GM12878 (cell line): Measurements from ENCODE around the gene FXYD7. TPM values are rescaled to one million over a fixed set of nuclear protein-coding genes. Genes with fewer than 3 reads are reported as not detected.

ENCODE experiments used
- ATAC-seq: fragments of 200-7000 bp; cut with Tn5 transposase; 3 replicates; pipeline ENCODE4 v1.9.1; 2020; ENCODE audit warnings: mild to moderate bottlenecking, moderate library complexity
- BruUV-seq: library from RNA; stranded (reverse); fragments of 400-500 nt; replicated peaks from 2 replicates; lab custom pipeline; 2021; lab: Mats Ljungman, UMichigan
- CTCF ChIA-PET: fragments of 300-600 bp; sonication (Branson Sonifier 250); formaldehyde crosslinking; extraction: SDS; loops from one replicate; lab custom pipeline; 2021; ENCODE audit warnings: inconsistent platforms; lab: Yijun Ruan, JAX
- POLR2A ChIA-PET: fragments of 350-600 bp; formaldehyde crosslinking; extraction: SDS; loops from one replicate; lab custom pipeline; 2021; ENCODE audit warnings: inconsistent platforms; lab: Charles Lee
- RAD21 ChIA-PET: fragments of 300-600 bp; sonication (Branson Sonifier 250); formaldehyde crosslinking; loops from one replicate; lab custom pipeline; 2023; ENCODE audit warnings: antibody characterized with exemption; ENCODE audit not compliant: unreplicated experiment; lab: Charles Lee
- SMC1A ChIA-PET: fragments of 300-600 bp; sonication (Branson Sonifier 250); formaldehyde crosslinking; loops from one replicate; lab custom pipeline; 2023; ENCODE audit not compliant: unreplicated experiment, uncharacterized antibody; lab: Charles Lee
- DNase-seq: peaks from one replicate; pipeline ENCODE4 v3.0.0-alpha.2; 2011; ENCODE audit warnings: low read depth, low spot score
- FAIRE-seq: peaks from 3 replicates; lab custom pipeline; 2011; peaks lifted over from hg19 to GRCh38; lab: Jason Lieb, UNC
- H2AFZ ChIP-seq: 2 replicates; pipeline ENCODE4 v1.6.0; 2011; ENCODE audit warnings: low read depth, low read length, control low read depth; ENCODE audit not compliant: control insufficient read depth
- H3K27ac ChIP-seq: 2 replicates; pipeline ENCODE4 v1.5.1; 2011; ENCODE audit warnings: control low read depth; ENCODE audit not compliant: control insufficient read depth, insufficient read depth
- H3K27me3 ChIP-seq, 2 experiments: replicated peaks in 1 of 2; 2 replicates each; pipeline versions ENCODE4 v1.6.0 to v1.6.1; 2011; ENCODE audit warnings: low read length in 1 of 2; ENCODE audit not compliant: control insufficient read depth in 2 of 2, insufficient read depth in 2 of 2
- H3K36me3 ChIP-seq, 2 experiments: 2 replicates each; pipeline ENCODE4 v1.5.1; 2011; ENCODE audit warnings: low read length in 1 of 2; ENCODE audit not compliant: control insufficient read depth in 2 of 2, insufficient read depth in 2 of 2
- H3K4me1 ChIP-seq: 2 replicates; pipeline ENCODE4 v1.6.1; 2011; ENCODE audit warnings: mild to moderate bottlenecking, low read length, moderate library complexity, mixed read lengths; ENCODE audit not compliant: control insufficient read depth, insufficient read depth
- H3K4me2 ChIP-seq: 2 replicates; pipeline ENCODE4 v1.6.0; 2011; ENCODE audit warnings: control low read depth; ENCODE audit not compliant: control insufficient read depth, insufficient read depth
- H3K4me3 ChIP-seq: fragments of 200-600 bp; sonication (generic); 2 replicates; pipeline ENCODE4 v1.5.1; 2016
- H3K79me2 ChIP-seq: 2 replicates; pipeline ENCODE4 v1.6.0; 2011; ENCODE audit warnings: low read length; ENCODE audit not compliant: control insufficient read depth, insufficient read depth
- H3K9ac ChIP-seq: 2 replicates; pipeline ENCODE4 v1.8.0; 2011; ENCODE audit warnings: low read length, control low read depth, mixed read lengths; ENCODE audit not compliant: control insufficient read depth, insufficient read depth
- H3K9me3 ChIP-seq: replicated peaks from 3 replicates; pipeline ENCODE4 v1.5.1; 2011; ENCODE audit warnings: mild to moderate bottlenecking, low read length; ENCODE audit not compliant: control insufficient read depth, insufficient read depth
- H4K20me1 ChIP-seq: 2 replicates; pipeline ENCODE4 v1.6.0; 2011; ENCODE audit not compliant: control insufficient read depth, insufficient read depth
- BCLAF1 ChIP-seq: fragments of 450-650 bp; IDR thresholded peaks from 2 replicates; pipeline ENCODE4 v1.6.1; 2017; ENCODE audit warnings: antibody characterized with exemption, mild to moderate bottlenecking, moderate library complexity
- DPF2 ChIP-seq: fragments of 450-650 bp; IDR thresholded peaks from 2 replicates; pipeline ENCODE4 v1.6.1; 2017; ENCODE audit warnings: mild to moderate bottlenecking
- HCFC1 ChIP-seq: fragments of 150-350 bp; IDR thresholded peaks from 2 replicates; pipeline ENCODE4 v1.6.1; 2014; ENCODE audit warnings: low read length
- HDAC6 ChIP-seq: fragments of 200-600 bp; sonication (generic); IDR thresholded peaks from one replicate; pipeline ENCODE4 v1.8.0; 2017; ENCODE audit warnings: antibody characterized with exemption; ENCODE audit not compliant: unreplicated experiment
- KDM1A ChIP-seq: fragments of 200-600 bp; sonication (generic); IDR thresholded peaks from 2 replicates; pipeline ENCODE4 v1.6.1; 2016; ENCODE audit warnings: borderline replicate concordance
- MEF2A ChIP-seq: IDR thresholded peaks from 2 replicates; pipeline ENCODE4 v1.6.1; 2011; ENCODE audit warnings: low read depth, mild to moderate bottlenecking, low read length, moderate library complexity; ENCODE audit not compliant: insufficient read depth
- NFIC ChIP-seq: IDR thresholded peaks from 2 replicates; pipeline ENCODE4 v1.6.1; 2012; ENCODE audit warnings: low read depth, mild to moderate bottlenecking, inconsistent platforms, low read length, moderate library complexity
- RB1 ChIP-seq: fragments of 450-650 bp; formaldehyde crosslinking; IDR thresholded peaks from 2 replicates; pipeline ENCODE4 v1.6.1; 2017; ENCODE audit warnings: mild to moderate bottlenecking, borderline replicate concordance
- RELA ChIP-seq: fragments of 450-650 bp; IDR thresholded peaks from 2 replicates; pipeline ENCODE4 v1.8.0; 2014; ENCODE audit warnings: borderline replicate concordance; ENCODE audit not compliant: partially characterized antibody
- ZNF274 ChIP-seq: IDR thresholded peaks from one replicate; pipeline ENCODE4 v1.8.0; 2011; ENCODE audit not compliant: insufficient read length, insufficient read depth
- WGBS: methylation state at CpG from one replicate; pipeline ENCODE4 v1.1.6; 2016; ENCODE audit warnings: low lambda C conversion rate; ENCODE audit not compliant: insufficient replicate concordance, insufficient coverage; ENCODE audit errors: missing lambda C conversion rate; 5-methylcytosine and 5-hydroxymethylcytosine counted together
- in situ Hi-C: fragments of 300-500 bp; cut with MboI; formaldehyde crosslinking; loops from 9 replicates; pipeline ENCODE4 v1.14.3; 2018; ENCODE audit warnings: mixed read lengths
- intact Hi-C: fragments of 100-400 bp; cut with micrococcal nuclease; formaldehyde crosslinking; loops from one replicate; pipeline ENCODE4 v1.14.2; 2022; ENCODE audit not compliant: unreplicated experiment
- polyA plus RNA-seq, 11 experiments: library from polyadenylated mRNA; depleted of rRNA in 4 of 11; unstranded in 6 of 11; stranded (reverse) in 5 of 11; fragments of >200 nt; fragmentation: Nextera tagmentation in 4 of 11; fragmentation: Illumina TruSeq in 1 of 11; extraction: Ambion mirVana in 4 of 11; extraction: Trizol in 1 of 11; gene quantifications; 1 replicate in 1 of 11; 2 replicates in 10 of 11; pipeline versions ENCODE4 v1.2.1 to v1.2.3, GENCODE V29; 2011 to 2016; ENCODE audit warnings: inconsistent platforms in 2 of 11, missing spikeins in 2 of 11, low read depth in 1 of 11
- total RNA-seq, 4 experiments: library from RNA; depleted of rRNA in 3 of 4; stranded (reverse); fragments of >200 nt in 3 of 4; fragmentation: Illumina TruSeq in 1 of 4; extraction: Trizol in 1 of 4; gene quantifications; 2 replicates each; pipeline versions ENCODE4 v1.2.1 to v1.2.3, GENCODE V29; 2013 to 2021

Gene FXYD7
- total and polyA plus RNA-seq, 10 of the 15 experiments (the other 5 are each of a cell fraction or from before 2014, with no cell fraction given), result 0.07 to 0.28 (median 0.12) TPM; not detected in 7

DNA sequence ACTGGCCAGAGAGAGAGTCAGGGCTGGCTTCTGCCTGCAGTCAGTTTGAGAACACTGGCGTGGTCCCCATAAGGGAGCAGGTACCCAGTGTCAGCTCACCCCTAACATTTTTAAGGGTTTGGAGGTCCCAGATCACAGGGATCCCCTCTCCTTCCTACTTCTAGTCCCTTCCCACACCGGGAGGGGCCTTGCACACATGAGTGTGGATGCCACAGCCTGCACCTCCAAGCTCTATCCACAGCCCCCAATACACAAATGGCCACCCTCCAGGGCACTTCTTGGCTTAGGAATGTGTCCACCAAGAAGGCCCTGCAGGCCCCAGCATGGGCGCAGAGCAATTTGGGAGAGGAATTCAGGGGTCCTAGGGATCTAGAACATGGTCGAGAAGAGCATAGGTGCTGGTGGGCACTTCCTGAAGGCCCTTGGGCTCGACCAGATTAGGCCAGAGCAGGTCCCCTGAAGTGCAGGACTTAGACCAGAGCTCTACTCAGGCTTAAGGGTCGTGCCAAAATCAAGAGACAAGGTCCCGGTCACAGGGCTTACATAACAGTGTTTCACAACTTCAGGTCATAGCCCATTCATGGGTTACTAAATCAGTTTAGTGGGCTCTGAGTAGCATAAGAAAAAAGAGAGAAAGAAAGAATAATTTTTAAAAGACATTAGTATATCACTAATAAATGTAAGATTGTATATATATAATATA lies 27.5 kb downstream of the FXYD7 start:
- H3K9me3 ChIP-seq, result peaks cover 13% of the 10 kb centered on the region
- TF ChIP-seq ZNF274 (no peak), RELA (no peak), MEF2A (no peak), HDAC6 (no peak), HCFC1 (no peak), RB1 (no peak), KDM1A (no peak), DPF2 (no peak), NFIC (no peak), BCLAF1 (no peak)
- TF ChIP-seq, all 136 proteins: peak for 0
- H3K4me1 ChIP-seq, result peaks cover 11% of the 10 kb centered on the region; the same call in 1 of the 2 replicates
- no peak overlapping the region for H3K4me2 ChIP-seq
- DNase-seq, result no peak
- in situ Hi-C loops (no loop called here), intact Hi-C loops (no loop called here)
- H3K9ac ChIP-seq, result no peak overlapping the region
- no peak overlapping the region for H3K27ac ChIP-seq
- ChIA-PET RAD21 (no interaction called here), SMC1A (no interaction called here), CTCF (no interaction called here), POLR2A (no interaction called here)
- no peaks in the 10 kb centered on the region for H3K79me2 ChIP-seq
- H3K27me3 ChIP-seq, result no peaks in the 10 kb centered on the region
- H3K4me3 ChIP-seq, result no peak overlapping the region
- peaks cover 17 to 19% of the 10 kb centered on the region in 2 experiments for H3K36me3 ChIP-seq
- no peak for ATAC-seq
- WGBS, result 97% methylated on average over 5 of the region's 7 CpGs
- H2AFZ ChIP-seq, result no peak overlapping the region
- BruUV-seq, result no TSS peak
- no peaks in the 10 kb centered on the region for H4K20me1 ChIP-seq
- no peak for FAIRE-seq
